Activated gamma-delta T cell treated with Interleukin-2 at 50 U/mL for 16 hours (primary cell): Measurements from ENCODE around the gene RGS4.

Experiments
- DNase-seq: peaks from one replicate; pipeline ENCODE4 v3.0.0-alpha.2; 2020

Gene RGS4

GRCh38 chr1:163069142-163069541 lies at the start of gene RGS4:
RGS4 (plus strand) TSS chr1:163069361; CDS start chr1:163069485, 124 bp downstream.
- DNase-seq = no peak

- DNase-seq = no peak
Measured at GRCh38 chr1:163022129-163022528, 47.0 kb upstream of the RGS4 start.

GRCh38 chr1:163027610-163028009 lies 41.6 kb upstream of the RGS4 start:
- no peak for DNase-seq

GRCh38 chr1:163029901-163030300 lies 39.3 kb upstream of the RGS4 start:
- DNase-seq = no peak

DNA sequence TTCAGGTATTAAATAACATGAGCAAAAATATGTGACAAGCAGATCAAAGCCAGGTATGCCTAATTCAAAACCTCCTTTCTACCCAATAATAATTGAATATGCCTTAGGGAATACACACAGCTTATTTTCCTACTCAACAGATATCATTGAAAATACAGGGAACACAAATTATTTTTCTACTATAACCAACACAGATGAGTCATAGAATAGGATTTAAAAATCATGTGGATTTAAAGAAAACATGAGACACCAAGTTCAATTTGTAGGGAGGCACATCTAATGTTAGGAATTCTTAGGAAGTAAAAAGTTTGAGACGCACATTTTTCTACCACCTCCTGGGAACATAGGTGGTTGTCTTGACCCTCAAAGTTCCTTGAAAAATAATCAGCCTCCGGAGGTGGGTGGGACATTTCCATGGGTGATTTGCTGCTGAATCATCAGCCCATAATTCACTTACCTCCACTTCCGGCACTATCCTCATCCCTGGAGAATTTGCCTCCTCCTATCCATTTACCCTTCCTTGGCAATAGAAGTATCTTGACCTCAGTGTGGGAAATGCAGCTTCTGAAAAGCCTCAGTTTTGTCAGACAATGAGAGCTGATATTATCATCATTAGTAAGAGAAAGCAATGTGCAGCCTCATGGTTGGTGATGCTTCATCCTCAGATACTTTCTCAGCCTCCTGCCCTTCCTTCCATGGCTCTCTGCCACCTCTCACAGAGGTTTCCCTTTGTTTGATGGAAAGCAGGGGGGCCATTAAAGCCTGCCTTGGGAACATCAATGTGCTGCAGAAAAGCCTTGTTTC lies 33.5 kb upstream of the RGS4 start:
- no peak for DNase-seq

DNA sequence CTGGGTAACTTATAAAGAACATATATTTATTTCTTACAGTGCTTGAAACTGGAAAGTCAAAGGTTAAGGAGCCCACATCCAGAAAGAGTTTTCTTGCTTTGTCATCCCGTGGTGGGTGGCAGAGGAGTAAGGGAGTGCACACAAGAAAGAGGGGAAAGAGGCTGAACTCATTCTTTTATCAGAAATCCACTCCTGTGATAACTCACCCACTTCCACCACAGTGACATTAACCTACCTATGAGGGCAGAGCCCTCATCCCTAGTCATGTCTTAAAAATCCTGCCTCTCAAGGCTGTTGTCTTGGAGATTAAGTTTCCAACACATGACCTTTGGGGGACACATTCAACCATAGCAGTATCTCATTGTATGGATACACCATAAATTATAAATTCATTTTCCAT lies 32.5 kb upstream of the RGS4 start:
- DNase-seq = no peak

- no peak for DNase-seq
Measured at GRCh38 chr1:163038928-163039706, 30.0 kb upstream of the RGS4 start.

- DNase-seq = no peak
Measured at GRCh38 chr1:163039707-163040093, 29.5 kb upstream of the RGS4 start.

DNA sequence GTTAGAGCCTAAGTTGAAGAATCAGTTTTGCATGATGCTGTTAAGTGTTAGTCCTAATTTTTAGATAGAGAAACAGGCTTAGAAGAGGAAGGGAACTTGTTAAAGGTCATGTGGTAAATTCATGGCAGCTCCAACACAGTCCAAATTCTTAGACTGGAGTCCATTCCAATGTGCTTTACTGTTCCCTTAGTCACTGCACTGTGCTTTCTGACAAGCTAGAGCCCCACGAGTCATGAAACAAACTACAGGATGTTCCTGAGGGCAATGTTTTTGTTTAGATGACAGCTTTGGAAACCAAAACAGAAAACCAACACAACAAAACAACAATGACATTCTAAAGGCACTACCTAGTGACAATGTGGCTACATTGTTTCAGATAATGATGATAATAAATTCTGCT lies 23.1 kb upstream of the RGS4 start:
- no peak for DNase-seq

DNA sequence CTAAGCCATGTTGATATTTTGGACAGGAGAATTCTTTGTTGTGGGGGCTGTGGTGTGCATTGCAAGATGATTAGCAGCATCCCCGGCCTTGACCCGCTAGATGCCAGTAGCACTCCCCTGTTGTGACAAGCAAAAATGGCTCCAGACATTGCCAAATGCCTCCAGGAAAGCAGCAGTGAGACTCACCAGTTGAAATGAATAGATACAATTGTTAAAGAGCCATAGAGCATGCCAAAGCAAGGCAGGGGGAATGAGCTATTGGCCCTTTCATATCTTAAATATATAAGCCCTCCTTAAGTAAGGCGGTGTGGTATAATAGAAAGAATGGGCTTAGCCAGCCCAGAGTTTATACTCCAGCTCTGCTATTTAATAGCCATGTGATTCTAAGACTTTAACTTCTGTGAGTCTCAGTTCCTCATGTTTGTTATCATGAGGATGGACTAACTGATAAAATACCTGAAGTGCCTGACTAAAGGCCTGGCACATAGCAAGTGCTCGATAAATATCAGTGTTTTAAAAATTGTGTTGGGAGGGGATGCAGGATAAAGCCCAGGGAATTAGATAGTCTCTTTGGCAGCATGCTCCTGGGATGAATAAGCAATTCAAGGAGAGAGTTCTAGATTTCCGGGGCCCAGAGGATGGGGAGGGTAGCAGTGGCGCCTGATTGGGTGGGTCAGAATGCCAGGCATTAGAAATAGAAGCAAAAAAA lies 21.1 kb upstream of the RGS4 start:
- no peak for DNase-seq

- no peak for DNase-seq
Measured at GRCh38 chr1:163048869-163049268, 20.3 kb upstream of the RGS4 start.

- DNase-seq = no peak
Measured at GRCh38 chr1:163049296-163049695, 19.9 kb upstream of the RGS4 start.

DNA sequence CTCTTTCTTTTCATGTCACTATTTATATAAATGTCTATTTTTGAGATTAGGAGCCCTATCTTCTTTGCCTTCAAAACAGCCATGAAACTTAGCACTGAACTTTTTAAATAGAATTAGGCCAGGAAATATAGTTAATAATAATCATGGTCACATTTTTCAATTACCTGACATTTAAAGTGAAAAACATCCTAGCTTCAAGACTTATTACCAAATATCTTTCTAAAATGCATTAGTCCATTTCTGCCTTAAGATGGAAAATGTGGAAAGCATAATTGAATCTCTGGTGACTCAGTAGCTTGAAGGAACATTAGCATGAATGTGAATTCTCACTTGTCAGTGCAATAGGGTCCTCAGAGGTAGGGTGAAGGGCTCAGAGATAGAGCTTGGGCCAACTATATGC lies 18.7 kb upstream of the RGS4 start:
- DNase-seq = no peak

- no peak for DNase-seq
Measured at GRCh38 chr1:163054181-163054591, 15.0 kb upstream of the RGS4 start.

DNA sequence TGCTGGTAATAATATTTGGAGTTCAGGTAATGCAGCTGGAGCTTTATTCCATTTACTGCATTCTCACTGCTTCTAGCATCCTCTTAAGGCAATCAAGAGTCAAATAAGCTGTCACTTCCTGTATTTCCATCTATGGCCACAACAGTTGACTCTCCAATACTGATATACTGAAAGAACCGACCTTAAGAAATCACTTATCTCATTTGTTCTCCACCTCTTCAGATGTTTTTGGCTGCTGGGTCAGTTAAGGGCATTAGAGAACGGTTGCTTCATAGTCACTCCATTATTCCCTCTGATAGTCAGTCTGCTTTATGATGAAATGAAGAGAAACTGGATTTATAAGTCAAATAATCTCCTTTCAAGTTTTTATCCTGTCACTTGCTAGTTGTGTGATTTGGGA lies 14.2 kb upstream of the RGS4 start:
- DNase-seq = no peak

GRCh38 chr1:163055531-163055930 lies 13.6 kb upstream of the RGS4 start:
- DNase-seq = no peak

DNA sequence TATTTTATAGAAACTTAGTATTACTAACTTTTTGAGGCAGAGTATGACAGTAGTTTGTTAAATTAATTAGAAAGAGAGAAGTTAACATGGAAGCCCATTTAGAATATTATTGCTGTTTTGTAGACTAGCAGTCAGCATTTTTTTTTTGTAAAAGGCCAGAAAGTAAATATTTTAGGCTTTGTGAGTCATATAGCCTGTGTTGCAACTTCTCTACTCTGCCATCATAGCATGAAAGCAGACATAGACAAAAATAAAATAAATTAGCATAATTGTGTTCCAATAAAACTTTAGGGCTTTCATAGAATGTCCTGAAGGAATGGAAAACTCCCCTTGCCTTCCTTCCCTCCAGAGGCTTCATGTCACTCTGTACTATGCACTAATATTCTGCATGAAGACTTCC lies 12.3 kb upstream of the RGS4 start:
- DNase-seq = no peak

GRCh38 chr1:163060343-163061007 lies 8.7 kb upstream of the RGS4 start:
- DNase-seq = no peak

- DNase-seq = no peak
Measured at GRCh38 chr1:163063143-163063542, 6.0 kb upstream of the RGS4 start.

DNA sequence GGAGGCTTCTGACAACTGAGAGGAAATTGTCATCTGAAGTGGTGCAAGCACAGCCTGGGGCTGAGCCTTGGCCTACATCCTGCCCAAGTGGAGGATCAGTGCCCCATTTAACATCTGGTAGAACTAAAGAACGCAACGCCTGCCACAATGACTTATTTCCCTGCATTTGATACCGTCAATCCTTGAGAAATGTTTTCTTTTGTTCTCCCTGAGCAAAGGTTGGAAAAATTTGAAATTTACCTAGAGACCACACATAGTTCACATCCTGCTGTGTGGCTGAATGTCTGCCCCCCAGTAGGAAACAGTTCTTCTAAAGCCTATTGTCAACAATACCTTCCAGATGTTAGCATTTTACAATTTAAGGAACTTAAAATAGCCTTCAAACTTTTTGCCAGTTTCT lies 5.6 kb upstream of the RGS4 start:
- no peak for DNase-seq

DNA sequence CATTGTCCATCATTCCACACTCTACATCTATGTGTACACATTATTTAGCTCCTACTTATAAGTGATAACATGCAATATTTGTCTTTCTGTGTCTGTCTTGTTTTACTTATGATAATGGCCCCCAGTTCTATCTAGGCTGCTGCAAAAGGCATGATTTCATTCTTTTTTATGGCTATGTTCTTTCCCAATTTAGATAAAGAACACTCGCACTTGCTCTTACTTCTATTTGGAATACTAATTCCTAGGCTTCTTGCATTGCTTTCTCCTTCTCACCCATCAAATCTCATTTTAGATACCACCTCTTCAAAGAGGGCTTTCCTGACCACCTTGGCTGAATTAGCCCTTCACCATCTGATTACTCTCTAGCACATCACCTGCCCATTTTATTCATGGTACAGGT lies 3.0 kb upstream of the RGS4 start:
- DNase-seq = no peak

- no peak for DNase-seq
Measured at GRCh38 chr1:163066686-163067085, 2.5 kb upstream of the RGS4 start.

GRCh38 chr1:163068716-163069115 lies 445 bp upstream of the RGS4 start:
- DNase-seq = no peak
